Hematopoietic multipotent progenitor cell treated with erythropoietin and hydrocortisone succinate and interleukin-3 and kit ligand, for 6 days (in vitro differentiated cells): Measurements from ENCODE around the gene FCHSD2.
A peak's percentile ranks its signal among the peaks of the same experiment; 100 is the strongest.

Source experiments
- DNase-seq: peaks from one replicate; pipeline ENCODE4 v3.0.0-alpha.2; 2015

The FCHSD2 gene

GRCh38 chr11:73142128-73142377, at the start of gene FCHSD2:
FCHSD2 (minus strand) TSS chr11:73142318; CDS start chr11:73141877, 441 bp downstream.
- DNase-seq: no peak

- no peak for DNase-seq
Observed at GRCh38 chr11:73191151-73191550, 49.0 kb upstream of the FCHSD2 start.

GRCh38 chr11:73190557-73190885, 48.4 kb upstream of the FCHSD2 start:
- no peak for DNase-seq

GRCh38 chr11:73189723-73190556, 47.8 kb upstream of the FCHSD2 start:
- peak; percentile 40 for DNase-seq

GRCh38 chr11:73189315-73189714, 47.2 kb upstream of the FCHSD2 start:
- peak; percentile 78 for DNase-seq

GRCh38 chr11:73188301-73188700, 46.2 kb upstream of the FCHSD2 start:
- no peak for DNase-seq

- DNase-seq: no peak
Observed at GRCh38 chr11:73187854-73188253, 45.7 kb upstream of the FCHSD2 start.

- DNase-seq: no peak
Observed at GRCh38 chr11:73186886-73187285, 44.8 kb upstream of the FCHSD2 start.

- peak; percentile 48 for DNase-seq
Observed at GRCh38 chr11:73186294-73186850, 44.3 kb upstream of the FCHSD2 start.

GRCh38 chr11:73185680-73186293, 43.7 kb upstream of the FCHSD2 start:
- DNase-seq: no peak

- peak; percentile 88 for DNase-seq
Observed at GRCh38 chr11:73184953-73185671, 43.0 kb upstream of the FCHSD2 start.

GRCh38 chr11:73182824-73183321, 40.8 kb upstream of the FCHSD2 start:
- peak; percentile 98 for DNase-seq

- no peak for DNase-seq
Observed at GRCh38 chr11:73178681-73179080, 36.6 kb upstream of the FCHSD2 start.

- DNase-seq: peak; percentile 94
Observed at GRCh38 chr11:73177778-73178539, 35.8 kb upstream of the FCHSD2 start.

GRCh38 chr11:73177380-73177777, 35.3 kb upstream of the FCHSD2 start:
- DNase-seq: no peak

- no peak for DNase-seq
Observed at GRCh38 chr11:73176874-73177155, 34.7 kb upstream of the FCHSD2 start.

GRCh38 chr11:73176145-73176873, 34.2 kb upstream of the FCHSD2 start:
- no peak for DNase-seq

- DNase-seq: no peak
Observed at GRCh38 chr11:73175551-73176144, 33.5 kb upstream of the FCHSD2 start.

GRCh38 chr11:73174495-73174791, 32.3 kb upstream of the FCHSD2 start:
- DNase-seq: no peak

GRCh38 chr11:73173755-73174494, 31.8 kb upstream of the FCHSD2 start:
- no peak for DNase-seq

GRCh38 chr11:73172992-73173656, 31.0 kb upstream of the FCHSD2 start:
- no peak for DNase-seq
